Activated B cell treated with CpG ODN at 0.5 μM for 24 hours (primary cell): ENCODE measurements around the gene KRTAP5-7. TPM values are rescaled to one million over a fixed set of nuclear protein-coding genes. Genes with fewer than 3 reads are reported as not detected.

ENCODE experiments used
- ATAC-seq: fragments of 200-7000 bp; cut with Tn5 transposase; one replicate; pipeline ENCODE4 v1.10.0; 2021; ENCODE audit warnings: low read depth, mild to moderate bottlenecking, moderate library complexity
- CTCF ChIA-PET: fragments of 350-600 bp; sonication (Branson Sonifier 250); formaldehyde crosslinking; loops from one replicate; lab custom pipeline; 2021; ENCODE audit warnings: antibody characterized with exemption; lab: Charles Lee
- POLR2A ChIA-PET: fragments of 350-600 bp; sonication (Branson Sonifier 250); formaldehyde crosslinking; loops from one replicate; lab custom pipeline; 2021; ENCODE audit warnings: antibody characterized with exemption; lab: Charles Lee
- DNase-seq: peaks from one replicate; pipeline ENCODE4 v3.0.0; 2022
- H3K27ac Mint-ChIP-seq: one replicate; pipeline ENCODE4 v1.8.0; 2020; ENCODE audit warnings: mixed read lengths
- H3K27me3 Mint-ChIP-seq: one replicate; pipeline ENCODE4 v1.8.0; 2021; ENCODE audit warnings: mixed read lengths
- H3K36me3 Mint-ChIP-seq: one replicate; pipeline ENCODE4 v1.8.0; 2021; ENCODE audit warnings: low read depth, mixed read lengths
- H3K4me1 Mint-ChIP-seq: one replicate; pipeline ENCODE4 v1.8.0; 2021; ENCODE audit warnings: mixed read lengths
- H3K4me3 Mint-ChIP-seq: one replicate; pipeline ENCODE4 v1.8.0; 2020; ENCODE audit warnings: mild to moderate bottlenecking, mixed read lengths
- H3K9me3 Mint-ChIP-seq: one replicate; pipeline ENCODE4 v1.8.0; 2020; ENCODE audit warnings: mixed read lengths
- CTCF ChIP-seq: fragments of 200-600 bp; IDR thresholded peaks from one replicate; pipeline ENCODE4 v1.8.0; 2022; ENCODE audit warnings: antibody characterized with exemption, mild to moderate bottlenecking
- intact Hi-C: fragments of 100-400 bp; cut with micrococcal nuclease; formaldehyde crosslinking; loops from one replicate; pipeline ENCODE4 v1.15.1; 2024
- total RNA-seq: library from RNA; stranded (reverse); gene quantifications from 2 replicates; pipeline ENCODE4 v1.2.3, GENCODE V29; 2022

KRTAP5-7 gene
- total RNA-seq, 1 donor from 2014 or later, result 0.49 TPM

- DNase-seq (no peak), ATAC-seq (no peak)
- Mint-ChIP-seq H3K36me3 (no peaks in the 10 kb centered on the region), H3K27ac (no peak overlapping the region), H3K27me3 (peaks cover 15% of the 10 kb centered on the region), H3K4me1 (peaks cover 2% of the 10 kb centered on the region), H3K4me3 (no peak overlapping the region), H3K9me3 (no peaks in the 10 kb centered on the region)
- no peak for TF ChIP-seq CTCF
- CTCF ChIA-PET, result no interaction called here
- POLR2A ChIA-PET, result no interaction called here
- intact Hi-C loops, result no loop called here
Measured at GRCh38 chr11:71577469-71578004, 50.5 kb downstream of the KRTAP5-7 start.

Other genes with a start within 250 kb of the KRTAP5-7 start
- 35.5 and 47.2 TPM in 2 replicates for gene DHCR7, start 78.9 kb upstream of the KRTAP5-7 start, total RNA-seq
- gene NADSYN1, start 74.1 kb upstream of the KRTAP5-7 start, total RNA-seq, result 127 and 146 TPM in 2 replicates
- 0.20 and 0.42 TPM in 2 replicates for gene KRTAP5-8, start 10.8 kb downstream of the KRTAP5-7 start, total RNA-seq
- 0.37 and 0.53 TPM in 2 replicates for gene KRTAP5-9, start 21.2 kb downstream of the KRTAP5-7 start, total RNA-seq
- gene KRTAP5-10, start 38.3 kb downstream of the KRTAP5-7 start, total RNA-seq, result 0.27 TPM in 1 of 2 replicates, not detected in the other
- gene KRTAP5-11, start 55.6 kb downstream of the KRTAP5-7 start, total RNA-seq, result not detected in 2 replicates